RPMI7951 (cell line): ENCODE results near the gene APOBEC3G. TPM values are rescaled to one million over a fixed set of nuclear protein-coding genes. Genes with fewer than 3 reads are reported as not detected.

Experiments
- DNase-seq: peaks from one replicate; pipeline ENCODE4 v3.0.0-alpha.2; 2012; ENCODE audit warnings: low read depth
- total RNA-seq: library from RNA; depleted of rRNA; stranded (reverse); fragments of >200 nt; shearing (Covaris generic); gene quantifications from 2 replicates; pipeline ENCODE4 v1.2.3, GENCODE V29; 2014

The APOBEC3G gene
- total RNA-seq, 1 experiment from 2014 or later = 54.8 TPM

DNA sequence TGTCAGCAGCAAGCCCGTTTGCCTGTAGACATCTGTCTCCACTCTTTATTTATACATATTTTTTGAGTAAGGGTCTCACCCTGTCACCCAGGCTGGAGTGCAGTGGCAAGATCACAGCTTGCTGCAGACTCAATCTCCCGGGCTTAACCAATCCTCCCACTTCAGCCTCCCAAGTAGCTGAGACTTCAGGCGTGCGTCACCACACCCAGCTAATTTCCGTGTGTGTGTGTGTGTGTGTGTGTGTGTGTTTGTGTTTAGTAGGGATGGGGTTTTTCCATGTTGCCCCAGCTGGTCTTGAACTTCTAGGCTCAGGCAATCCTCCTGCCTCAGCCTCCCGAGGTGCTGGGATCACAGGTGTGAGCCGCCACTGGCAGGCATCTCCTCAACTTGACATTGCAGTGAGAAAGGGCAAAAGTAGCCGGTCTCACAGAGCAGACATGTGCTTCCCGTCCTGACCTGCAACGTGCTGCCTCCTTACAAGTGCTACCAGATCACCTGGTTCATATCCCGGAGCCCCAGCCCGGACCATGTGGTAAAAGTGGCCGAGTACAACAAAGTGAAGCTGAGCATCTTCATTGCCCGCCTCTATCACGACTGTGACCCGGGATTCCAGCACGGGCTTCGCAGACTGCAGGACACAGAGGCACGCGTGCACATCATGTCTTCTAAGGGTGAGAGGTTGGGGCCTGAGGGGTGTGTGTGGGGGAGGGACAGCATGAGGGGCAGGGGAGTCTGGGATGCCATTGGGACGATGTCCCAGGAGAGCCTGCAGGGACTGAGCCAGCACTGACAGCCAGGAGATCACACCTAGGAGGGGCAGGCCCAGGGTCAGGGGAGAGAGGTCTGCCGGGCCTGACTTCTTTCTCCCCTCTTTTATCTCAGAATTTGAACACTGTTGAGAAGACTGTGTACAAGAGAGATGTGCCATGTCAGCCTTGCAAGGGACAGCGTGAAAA, 14.3 kb downstream of the APOBEC3G start:
- no peak for DNase-seq

DNA sequence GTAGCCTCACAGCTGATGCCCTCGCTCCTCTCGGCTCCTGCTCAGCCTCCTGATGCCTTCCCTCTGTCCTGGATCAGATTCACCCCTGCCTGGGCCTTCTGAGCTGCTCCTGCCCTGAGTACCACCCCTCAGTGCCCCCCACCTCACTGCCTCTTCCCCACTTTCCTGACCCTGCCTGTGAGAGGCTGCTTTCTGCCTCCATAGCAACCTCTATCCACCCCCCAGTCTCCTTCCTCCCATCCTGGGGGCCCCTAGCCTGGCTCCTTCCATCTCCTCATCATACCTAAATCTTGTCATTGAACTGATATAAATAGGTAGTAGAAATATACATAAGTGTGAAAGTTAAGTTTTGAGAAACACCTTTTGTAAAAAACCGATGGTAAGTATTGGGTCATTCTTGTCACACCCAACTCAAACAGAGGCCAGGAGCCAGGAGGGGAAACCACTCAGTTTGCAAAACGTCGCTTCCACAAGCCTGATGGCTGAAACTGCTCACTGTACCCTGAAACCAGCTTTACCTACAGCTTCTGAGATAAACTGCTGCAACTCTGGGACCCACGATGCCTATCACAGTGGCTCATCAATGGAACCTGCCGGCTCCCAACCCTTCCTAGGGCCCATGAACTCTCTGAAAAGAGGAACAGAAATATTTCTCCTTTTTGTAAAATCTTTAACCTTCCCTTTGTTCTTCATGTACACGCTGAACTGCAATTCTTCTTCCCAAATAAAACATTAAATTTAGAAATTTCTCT, 15.2 kb downstream of the APOBEC3G start:
- DNase-seq = no peak

DNA sequence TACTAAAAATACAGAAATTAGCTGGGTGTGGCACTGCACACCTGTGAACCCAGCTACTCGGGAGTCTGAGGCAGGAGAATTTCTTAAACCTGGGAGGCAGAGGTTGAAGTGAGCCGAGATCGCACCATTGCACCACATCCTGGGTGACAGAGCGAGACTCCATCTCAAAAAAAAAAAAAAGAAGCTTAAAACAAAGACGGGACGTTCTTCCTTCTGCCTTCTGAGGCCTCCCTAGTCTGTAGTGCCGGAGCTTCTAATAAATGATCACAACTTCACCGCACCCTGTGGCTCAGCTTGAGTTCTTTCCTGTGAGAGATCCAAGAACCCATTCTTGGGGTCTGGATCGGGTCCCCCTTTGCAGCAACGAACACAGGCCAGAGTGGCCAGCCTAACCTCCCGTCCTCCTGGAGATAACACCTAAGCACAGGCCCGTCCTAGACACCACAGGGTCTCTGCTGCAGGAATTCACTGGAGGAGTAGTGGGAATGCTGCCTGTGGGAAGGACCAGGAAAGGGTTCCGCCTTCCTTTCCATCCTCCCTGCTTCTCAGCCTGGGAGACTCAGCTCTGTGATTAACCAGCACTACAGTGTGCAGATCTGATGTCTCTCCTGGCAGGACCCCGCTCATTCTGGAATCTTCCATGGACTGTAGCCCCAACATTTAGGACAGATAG, 17.8 kb downstream of the APOBEC3G start:
- DNase-seq = no peak

GRCh38 chr22:39095971-39096370, 18.9 kb downstream of the APOBEC3G start:
- DNase-seq = no peak

GRCh38 chr22:39097098-39098020, 20.3 kb downstream of the APOBEC3G start, which contains the start of gene APOBEC3H:
TSS of gene APOBEC3H (plus strand) at chr22:39097244. CDS start at chr22:39100279, 3,035 bp downstream.
- DNase-seq = no peak

GRCh38 chr22:39098026-39098425, 21.0 kb downstream of the APOBEC3G start:
- DNase-seq = no peak

DNA sequence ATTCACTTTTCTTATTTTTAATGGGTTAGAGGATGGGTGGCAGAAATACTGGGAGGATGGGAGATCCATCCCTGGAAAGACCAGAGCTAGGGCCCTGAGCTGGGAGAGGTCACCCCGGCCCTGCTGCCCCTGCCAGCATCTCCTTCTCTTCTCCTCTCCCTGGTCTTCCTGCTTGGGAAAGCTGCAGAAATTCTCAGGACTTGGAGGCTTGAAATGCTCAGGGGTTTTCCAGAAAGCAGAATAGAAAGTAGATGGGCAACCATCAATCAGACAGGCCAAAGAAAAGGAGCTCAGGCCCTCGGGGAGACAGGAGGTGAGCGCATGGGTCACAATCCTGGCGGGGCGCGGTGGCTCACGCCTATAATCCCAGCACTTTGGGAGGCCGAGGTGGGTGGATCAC, 21.5 kb downstream of the APOBEC3G start:
- no peak for DNase-seq

DNA sequence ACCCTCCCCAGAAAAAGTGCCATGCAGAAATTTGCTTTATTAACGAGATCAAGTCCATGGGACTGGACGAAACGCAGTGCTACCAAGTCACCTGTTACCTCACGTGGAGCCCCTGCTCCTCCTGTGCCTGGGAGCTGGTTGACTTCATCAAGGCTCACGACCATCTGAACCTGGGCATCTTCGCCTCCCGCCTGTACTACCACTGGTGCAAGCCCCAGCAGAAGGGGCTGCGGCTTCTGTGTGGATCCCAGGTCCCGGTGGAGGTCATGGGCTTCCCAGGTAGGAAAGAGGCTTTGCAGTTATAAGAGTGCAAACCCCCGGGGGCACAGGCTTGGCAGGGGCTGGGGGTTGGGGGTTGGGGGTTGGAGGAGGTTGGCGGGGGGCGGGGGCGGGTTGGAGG, 24.2 kb downstream of the APOBEC3G start:
- no peak for DNase-seq

DNA sequence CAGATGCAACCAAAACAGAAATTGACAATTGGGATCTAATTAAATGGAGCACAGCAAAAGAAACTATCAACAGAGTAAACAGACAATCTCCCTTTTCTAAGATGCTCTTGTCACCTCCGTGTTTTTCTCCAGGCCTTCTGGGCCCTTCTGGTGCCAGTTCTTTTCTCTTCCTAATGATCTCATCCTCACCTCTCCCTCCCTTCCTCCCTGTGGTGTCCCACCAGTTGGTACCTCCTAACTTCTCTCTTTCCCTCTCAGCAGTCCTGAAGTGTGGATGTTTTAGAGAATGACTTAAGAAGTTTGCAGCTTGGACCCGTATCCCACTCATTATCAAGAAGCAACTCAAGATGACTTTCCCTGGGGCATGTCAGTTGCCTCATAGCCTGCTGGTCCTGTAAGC, 26.4 kb downstream of the APOBEC3G start:
- no peak for DNase-seq

GRCh38 chr22:39106326-39106725, 29.3 kb downstream of the APOBEC3G start:
- no peak for DNase-seq

DNA sequence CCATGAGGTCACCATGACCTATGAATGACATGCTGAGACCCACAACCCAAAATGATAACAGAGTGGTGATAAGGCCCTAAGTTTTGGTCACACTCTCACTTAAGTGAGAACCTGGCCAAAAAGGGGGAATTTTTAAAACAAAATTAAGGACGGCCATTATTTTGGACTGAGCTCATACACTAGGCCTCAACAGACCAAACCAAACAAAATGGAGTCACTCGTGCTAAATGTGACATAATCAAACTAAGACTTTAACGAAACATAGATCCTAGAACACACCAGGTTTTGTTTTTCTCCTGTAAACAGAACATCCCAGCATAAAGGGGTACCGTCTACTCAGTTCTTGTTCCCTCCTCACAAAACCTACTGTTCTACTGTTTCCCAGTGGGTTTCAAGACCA, 31.4 kb downstream of the APOBEC3G start:
- no peak for DNase-seq

GRCh38 chr22:39109361-39109760, 32.3 kb downstream of the APOBEC3G start:
- no peak for DNase-seq

GRCh38 chr22:39110631-39111561, 33.8 kb downstream of the APOBEC3G start:
- DNase-seq = no peak

- no peak for DNase-seq
Measured at GRCh38 chr22:39114112-39114511, 37.0 kb downstream of the APOBEC3G start.

DNA sequence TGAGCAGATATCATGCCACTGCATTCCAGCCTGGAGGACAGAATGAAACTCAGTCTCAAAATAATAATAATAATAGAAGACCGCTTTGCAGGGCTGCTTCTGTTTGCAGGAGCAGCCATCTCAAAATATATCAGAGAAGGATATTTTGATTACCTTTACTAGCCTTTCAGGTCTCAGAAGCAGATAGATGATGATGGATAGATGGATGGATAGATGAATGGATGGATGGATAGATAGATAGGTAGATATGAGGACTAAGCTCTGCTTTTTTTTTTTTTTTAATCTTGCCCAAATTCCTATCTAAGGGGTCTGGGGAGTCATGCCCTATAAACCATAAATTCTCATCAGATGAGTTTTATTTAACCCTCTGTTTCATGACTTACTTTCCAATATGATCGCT, 38.5 kb downstream of the APOBEC3G start:
- DNase-seq = no peak

DNA sequence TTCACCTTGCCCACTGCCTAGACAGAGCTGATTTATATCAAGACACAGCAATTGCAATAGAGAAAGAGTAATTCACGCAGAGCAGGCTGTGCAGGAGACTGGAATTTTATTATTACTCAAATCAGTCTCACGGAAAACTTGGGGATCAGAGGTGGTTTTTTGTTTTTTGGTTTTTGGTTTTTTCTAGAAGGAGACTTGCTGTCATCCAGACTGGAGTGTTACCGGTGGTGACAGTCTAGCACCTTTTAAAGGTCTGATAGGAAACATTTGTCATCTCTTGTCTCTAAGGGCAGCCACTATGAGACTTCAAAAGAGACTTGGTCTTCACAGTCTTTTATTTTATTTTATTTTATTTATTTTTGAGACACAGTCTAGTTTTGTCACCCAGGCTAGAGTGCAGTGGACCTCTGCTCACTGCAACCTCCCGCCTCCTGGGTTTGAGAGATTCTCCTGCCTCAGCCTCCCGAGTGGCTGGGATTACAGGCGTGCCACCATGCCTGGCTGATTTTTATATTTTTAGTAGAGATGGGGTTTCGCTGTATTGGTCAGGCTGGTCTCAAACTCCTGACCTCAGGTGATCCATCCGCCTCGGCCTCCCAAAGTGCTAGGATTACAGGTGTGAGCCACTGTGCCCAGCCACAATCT, 39.0 kb downstream of the APOBEC3G start:
- no peak for DNase-seq

GRCh38 chr22:39117585-39118191, 40.6 kb downstream of the APOBEC3G start:
- peak; percentile 56 for DNase-seq

- no peak for DNase-seq
Measured at GRCh38 chr22:39120983-39121382, 43.9 kb downstream of the APOBEC3G start.
